ENCODE results near the gene TRIM9.

DNA sequence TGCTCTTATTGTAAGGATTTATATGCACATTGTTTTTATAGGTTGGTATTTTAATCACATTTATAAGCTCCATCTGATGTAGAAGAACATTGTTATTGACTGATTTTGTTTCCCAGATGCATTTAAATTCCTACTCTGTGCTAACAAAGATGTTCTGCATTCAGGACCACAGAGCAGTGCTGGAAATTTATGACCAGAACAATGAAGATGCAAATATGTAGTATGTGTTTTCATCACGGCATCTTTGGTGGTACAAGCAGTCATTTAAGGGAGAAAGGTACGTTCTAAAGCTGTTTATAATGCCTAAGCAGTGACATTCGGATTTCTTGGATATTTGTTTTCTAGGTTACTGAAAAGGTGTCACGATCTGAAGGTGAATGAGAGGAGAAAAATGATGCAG lies 66.5 kb downstream of the TRIM9 start:
- TF ChIP-seq, protein P1, sequence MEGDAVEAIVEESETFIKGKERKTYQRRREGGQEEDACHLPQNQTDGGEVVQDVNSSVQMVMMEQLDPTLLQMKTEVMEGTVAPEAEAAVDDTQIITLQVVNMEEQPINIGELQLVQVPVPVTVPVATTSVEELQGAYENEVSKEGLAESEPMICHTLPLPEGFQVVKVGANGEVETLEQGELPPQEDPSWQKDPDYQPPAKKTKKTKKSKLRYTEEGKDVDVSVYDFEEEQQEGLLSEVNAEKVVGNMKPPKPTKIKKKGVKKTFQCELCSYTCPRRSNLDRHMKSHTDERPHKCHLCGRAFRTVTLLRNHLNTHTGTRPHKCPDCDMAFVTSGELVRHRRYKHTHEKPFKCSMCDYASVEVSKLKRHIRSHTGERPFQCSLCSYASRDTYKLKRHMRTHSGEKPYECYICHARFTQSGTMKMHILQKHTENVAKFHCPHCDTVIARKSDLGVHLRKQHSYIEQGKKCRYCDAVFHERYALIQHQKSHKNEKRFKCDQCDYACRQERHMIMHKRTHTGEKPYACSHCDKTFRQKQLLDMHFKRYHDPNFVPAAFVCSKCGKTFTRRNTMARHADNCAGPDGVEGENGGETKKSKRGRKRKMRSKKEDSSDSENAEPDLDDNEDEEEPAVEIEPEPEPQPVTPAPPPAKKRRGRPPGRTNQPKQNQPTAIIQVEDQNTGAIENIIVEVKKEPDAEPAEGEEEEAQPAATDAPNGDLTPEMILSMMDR (conservative IDR thresholded peaks at IDR 0.05) = no peak
- TF ChIP-seq ZFX (IDR thresholded peaks at IDR 0.05) = no peak
